Fibroblast of lung (primary cell): ENCODE measurements around the gene TIAM2. TPM values are rescaled to one million over a fixed set of nuclear protein-coding genes. Genes with fewer than 3 reads are reported as not detected.

Experiments used
- DNase-seq, 2 donors: peaks; one replicate each; pipeline versions ENCODE4 v3.0.0 to v3.0.0-alpha.2; 2010; ENCODE audit warnings: low read depth in 2 of 2
- H2AFZ ChIP-seq: 2 replicates; pipeline ENCODE4 v1.5.1; 2012; ENCODE audit warnings: low read length, control low read depth, inconsistent platforms
- H3K27ac ChIP-seq: 2 replicates; pipeline ENCODE4 v1.5.1; 2011; ENCODE audit warnings: low read length, control low read depth; ENCODE audit not compliant: insufficient read depth
- H3K27me3 ChIP-seq: 2 replicates; pipeline ENCODE4 v1.5.1; 2011; ENCODE audit warnings: mild to moderate bottlenecking, low read length; ENCODE audit not compliant: control insufficient read depth, insufficient read depth
- H3K36me3 ChIP-seq: 2 replicates; pipeline ENCODE4 v1.5.1; 2011; ENCODE audit warnings: low read length; ENCODE audit not compliant: control insufficient read depth, insufficient read depth
- H3K4me1 ChIP-seq: 2 replicates; pipeline ENCODE4 v1.5.1; 2011; ENCODE audit warnings: low read length; ENCODE audit not compliant: control insufficient read depth, insufficient read depth; ENCODE audit errors: extremely low read depth
- H3K4me2 ChIP-seq: 2 replicates; pipeline ENCODE4 v1.5.1; 2011; ENCODE audit warnings: low read length, control low read depth; ENCODE audit not compliant: insufficient read depth; ENCODE audit errors: extremely low read depth
- H3K4me3 ChIP-seq, 4 experiments: fragments of 200-600 bp in 1 of 4; sonication (generic) in 1 of 4; replicated peaks in 1 of 4; 2 replicates each; pipeline ENCODE4 v1.5.1; 2011 to 2016; ENCODE audit warnings: low read length in 4 of 4, low read depth in 3 of 4, mild to moderate bottlenecking in 3 of 4, control low read depth in 2 of 4, inconsistent platforms in 1 of 4, mixed read lengths in 1 of 4; ENCODE audit not compliant: insufficient read depth in 1 of 4; ENCODE audit errors: control extremely low read depth in 1 of 4
- H3K79me2 ChIP-seq: 2 replicates; pipeline ENCODE4 v1.5.1; 2012; ENCODE audit warnings: mild to moderate bottlenecking, low read length, inconsistent platforms; ENCODE audit not compliant: control insufficient read depth, insufficient read depth
- H3K9ac ChIP-seq: 2 replicates; pipeline ENCODE4 v1.5.1; 2011; ENCODE audit warnings: mild to moderate bottlenecking, low read length, control low read depth; ENCODE audit not compliant: insufficient read depth
- H3K9me3 ChIP-seq: 2 replicates; pipeline ENCODE4 v1.5.1; 2012; ENCODE audit warnings: low read depth, low read length; ENCODE audit not compliant: control insufficient read depth, insufficient read depth
- H4K20me1 ChIP-seq: 2 replicates; pipeline ENCODE4 v1.5.1; 2011; ENCODE audit warnings: low read length; ENCODE audit not compliant: control insufficient read depth, insufficient read depth; ENCODE audit errors: extremely low read depth
- EZH2 ChIP-seq: IDR thresholded peaks from 2 replicates; pipeline ENCODE4 v1.5.1; 2012; ENCODE audit warnings: low read length, control low read depth, mild to moderate bottlenecking; ENCODE audit errors: missing control alignments
- polyA plus RNA-seq, 2 donors: library from polyadenylated mRNA; depleted of rRNA in 1 of 2; stranded (reverse) in 1 of 2; unstranded in 1 of 2; fragments of >200 nt; gene quantifications; 2 replicates each; pipeline ENCODE4 v1.2.1, GENCODE V29; 2011 to 2012; ENCODE audit warnings: missing spikeins in 1 of 2
- total RNA-seq: library from RNA; depleted of rRNA; stranded (reverse); fragments of >200 nt; gene quantifications from 2 replicates; pipeline ENCODE4 v1.2.1, GENCODE V29; 2014
- TF ChIP-seq, protein P1 (sequence below), 2 donors: IDR thresholded peaks in 1 of 2; conservative IDR thresholded peaks in 1 of 2; 1 replicate in 1 of 2; 2 replicates in 1 of 2; pipeline ENCODE4 v1.5.1; 2011 to 2012; ENCODE audit warnings: low read length in 2 of 2, control low read depth in 1 of 2, inconsistent platforms in 1 of 2, low read depth in 1 of 2, mild to moderate bottlenecking in 1 of 2

Gene TIAM2
- total and polyA plus RNA-seq, 2 donors (not counting 1 experiment from before 2014, with no cell fraction given), result 6.2 to 11.2 TPM

DNA sequence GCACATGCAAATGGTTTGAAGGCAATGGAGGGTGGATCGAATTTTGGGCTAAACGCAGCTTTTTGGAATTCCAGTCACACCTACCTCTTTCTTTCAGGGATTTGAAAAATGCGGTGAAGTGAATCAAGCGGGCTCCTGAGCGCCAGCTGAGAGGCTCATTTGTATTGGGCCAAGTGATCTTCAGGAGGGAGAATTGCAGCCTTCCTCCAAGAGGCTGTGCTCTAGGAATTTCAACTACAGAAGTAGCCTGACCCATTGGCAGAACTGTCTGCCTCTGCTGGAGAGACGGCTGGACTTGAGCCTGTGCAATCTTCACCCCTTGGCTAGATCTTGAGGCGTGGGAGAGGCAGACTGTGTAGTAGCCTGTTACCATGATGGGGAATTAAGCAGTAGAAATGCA lies 5.7 kb upstream of the TIAM2 start:
- no peak for DNase-seq
- Histone ChIP-seq H3K36me3 (no peaks in the 10 kb centered on the region), H3K9me3 (no peaks in the 10 kb centered on the region), H3K4me3 (no peak overlapping the region), H3K4me2 (no peak overlapping the region), H3K27me3 (no peaks in the 10 kb centered on the region), H4K20me1 (no peaks in the 10 kb centered on the region), H2AFZ (no peak overlapping the region), H3K9ac (no peak overlapping the region), H3K27ac (no peak overlapping the region), H3K4me1 (no peaks in the 10 kb centered on the region), H3K79me2 (no peaks in the 10 kb centered on the region)
- no peak for TF ChIP-seq EZH2
- TF ChIP-seq, protein P1, sequence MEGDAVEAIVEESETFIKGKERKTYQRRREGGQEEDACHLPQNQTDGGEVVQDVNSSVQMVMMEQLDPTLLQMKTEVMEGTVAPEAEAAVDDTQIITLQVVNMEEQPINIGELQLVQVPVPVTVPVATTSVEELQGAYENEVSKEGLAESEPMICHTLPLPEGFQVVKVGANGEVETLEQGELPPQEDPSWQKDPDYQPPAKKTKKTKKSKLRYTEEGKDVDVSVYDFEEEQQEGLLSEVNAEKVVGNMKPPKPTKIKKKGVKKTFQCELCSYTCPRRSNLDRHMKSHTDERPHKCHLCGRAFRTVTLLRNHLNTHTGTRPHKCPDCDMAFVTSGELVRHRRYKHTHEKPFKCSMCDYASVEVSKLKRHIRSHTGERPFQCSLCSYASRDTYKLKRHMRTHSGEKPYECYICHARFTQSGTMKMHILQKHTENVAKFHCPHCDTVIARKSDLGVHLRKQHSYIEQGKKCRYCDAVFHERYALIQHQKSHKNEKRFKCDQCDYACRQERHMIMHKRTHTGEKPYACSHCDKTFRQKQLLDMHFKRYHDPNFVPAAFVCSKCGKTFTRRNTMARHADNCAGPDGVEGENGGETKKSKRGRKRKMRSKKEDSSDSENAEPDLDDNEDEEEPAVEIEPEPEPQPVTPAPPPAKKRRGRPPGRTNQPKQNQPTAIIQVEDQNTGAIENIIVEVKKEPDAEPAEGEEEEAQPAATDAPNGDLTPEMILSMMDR (conservative IDR thresholded peaks at IDR 0.05 in 1 of 2, IDR thresholded peaks at IDR 0.05 in 1 of 2; ENCODE audit: low read depth in 1 of 2, low read length in 2 of 2), result no peak

DNA sequence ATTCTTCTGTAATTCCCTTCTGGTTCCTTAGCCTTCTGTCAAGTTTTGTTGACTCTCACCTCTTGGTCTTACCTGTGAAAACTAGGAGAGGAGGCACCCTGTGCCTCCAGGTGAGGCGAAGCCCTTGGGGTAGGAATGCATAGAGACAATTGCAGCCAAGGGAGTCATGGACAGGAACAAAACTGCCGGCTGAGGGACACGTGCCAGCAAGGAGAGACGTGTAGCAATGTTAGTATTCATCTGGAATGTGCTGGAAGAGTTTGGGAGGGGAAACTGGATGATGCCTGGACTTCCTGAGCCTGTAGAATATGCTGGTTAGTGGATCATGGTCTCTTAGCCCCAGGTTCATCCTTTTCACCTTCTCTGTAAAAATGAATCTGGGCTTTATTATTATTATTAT lies 3.9 kb upstream of the TIAM2 start:
- Histone ChIP-seq H3K9me3 (no peaks in the 10 kb centered on the region), H3K36me3 (no peaks in the 10 kb centered on the region), H3K9ac (no peak overlapping the region), H3K27ac (no peak overlapping the region), H3K27me3 (no peaks in the 10 kb centered on the region), H4K20me1 (no peaks in the 10 kb centered on the region), H3K79me2 (no peaks in the 10 kb centered on the region), H3K4me2 (no peak overlapping the region), H2AFZ (no peak overlapping the region), H3K4me3 (no peak overlapping the region), H3K4me1 (no peaks in the 10 kb centered on the region)
- TF ChIP-seq, protein P1 (conservative IDR thresholded peaks at IDR 0.05 in 1 of 2, IDR thresholded peaks at IDR 0.05 in 1 of 2; ENCODE audit: low read depth in 1 of 2, low read length in 2 of 2), result no peak
- no peak for TF ChIP-seq EZH2
- peak in 1 of 2 donors; percentile 39 for DNase-seq

DNA sequence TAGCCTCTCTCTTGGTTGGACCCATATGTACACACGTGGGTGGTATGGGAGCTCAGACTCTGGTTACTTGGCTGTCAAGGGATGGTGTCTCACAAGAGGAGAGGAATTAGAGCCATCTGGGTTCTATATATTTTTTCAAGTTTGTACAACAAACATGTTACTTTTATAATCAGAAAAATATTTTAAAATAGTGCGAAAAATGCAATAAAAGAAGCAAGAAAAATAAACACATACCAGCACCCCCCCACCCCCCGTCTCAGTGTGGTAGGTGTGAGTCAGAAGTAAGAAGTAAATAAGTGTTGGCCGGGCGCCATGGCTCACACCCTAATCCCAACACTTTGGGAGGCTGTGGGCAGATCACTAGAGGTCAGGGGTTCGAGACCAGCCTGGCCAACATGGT lies 2.1 kb upstream of the TIAM2 start:
- no peaks in the 10 kb centered on the region for H3K9me3 ChIP-seq
- no peak overlapping the region for H2AFZ ChIP-seq
- H3K9ac ChIP-seq, result no peak overlapping the region
- no peaks in the 10 kb centered on the region for H3K4me1 ChIP-seq
- peaks cover 2% of the 10 kb centered on the region for H3K27me3 ChIP-seq
- no peaks in the 10 kb centered on the region for H4K20me1 ChIP-seq
- DNase-seq, result no peak
- no peak overlapping the region for H3K4me2 ChIP-seq
- no peak overlapping the region for H3K27ac ChIP-seq
- no peaks in the 10 kb centered on the region for H3K79me2 ChIP-seq
- no peak for TF ChIP-seq EZH2
- TF ChIP-seq, protein P1 (conservative IDR thresholded peaks at IDR 0.05 in 1 of 2, IDR thresholded peaks at IDR 0.05 in 1 of 2; ENCODE audit: low read depth in 1 of 2, low read length in 2 of 2), result no peak
- H3K36me3 ChIP-seq, result no peaks in the 10 kb centered on the region
- H3K4me3 ChIP-seq, result no peak overlapping the region
